Spleen (tissue), 11 donors: ENCODE data around the gene RHOC. TPM values are rescaled to one million over a fixed set of nuclear protein-coding genes. Genes with fewer than 3 reads are reported as not detected.
"Not testable (repeated sequence)": the region's sequence is repeated elsewhere in the genome, so short reads cannot be mapped to it uniquely, and the experiment has no call there.

Source experiments
- DNase-seq: peaks from one replicate; pipeline ENCODE4 v3.0.0-alpha.2; 2020
- H3K27ac ChIP-seq, 8 donors: fragments of 200-600 bp; sonication (generic) in 7 of 8; 1 replicate in 4 of 8; 2 replicates in 4 of 8; pipeline versions ENCODE4 v1.5.0 to v1.8.0; 2016 to 2021; ENCODE audit warnings: inconsistent platforms in 4 of 8, mild to moderate bottlenecking in 4 of 8, moderate library complexity in 1 of 8
- H3K27me3 ChIP-seq, 7 donors: fragments of 200-600 bp; sonication (generic) in 6 of 7; replicated peaks in 1 of 7; 1 replicate in 4 of 7; 2 replicates in 3 of 7; pipeline versions ENCODE4 v1.5.0 to v1.8.0; 2016 to 2021; ENCODE audit warnings: inconsistent platforms in 3 of 7, mild to moderate bottlenecking in 1 of 7
- H3K36me3 ChIP-seq, 6 donors: fragments of 200-600 bp; sonication (generic) in 5 of 6; 1 replicate in 4 of 6; 2 replicates in 2 of 6; pipeline versions ENCODE4 v1.5.0 to v1.8.0; 2016 to 2021; ENCODE audit warnings: inconsistent platforms in 2 of 6
- H3K4me1 ChIP-seq, 6 donors: fragments of 200-600 bp; sonication (generic) in 5 of 6; 1 replicate in 3 of 6; 2 replicates in 3 of 6; pipeline versions ENCODE4 v1.5.0 to v1.8.0; 2016 to 2021; ENCODE audit warnings: inconsistent platforms in 3 of 6
- H3K4me3 ChIP-seq, 8 donors: fragments of 200-600 bp; sonication (generic) in 7 of 8; 1 replicate in 4 of 8; 2 replicates in 4 of 8; pipeline versions ENCODE4 v1.5.0 to v1.8.0; 2016 to 2021; ENCODE audit warnings: inconsistent platforms in 4 of 8, mild to moderate bottlenecking in 4 of 8, moderate library complexity in 2 of 8
- H3K9me3 ChIP-seq, 8 donors: fragments of 200-600 bp; sonication (generic) in 7 of 8; 1 replicate in 4 of 8; 2 replicates in 4 of 8; pipeline versions ENCODE4 v1.5.0 to v1.8.0; 2016 to 2021; ENCODE audit warnings: inconsistent platforms in 4 of 8
- CTCF ChIP-seq, 11 experiments: fragments of 200-600 bp in 7 of 11; fragments of 450-650 bp in 4 of 11; sonication (generic) in 4 of 11; IDR thresholded peaks in 8 of 11; conservative IDR thresholded peaks in 3 of 11; 1 replicate in 7 of 11; 2 replicates in 4 of 11; pipeline versions ENCODE4 v1.4.0 to v1.8.0; 2016 to 2021; ENCODE audit warnings: antibody characterized with exemption in 11 of 11, inconsistent platforms in 4 of 11, mild to moderate bottlenecking in 1 of 11
- POLR2A ChIP-seq, 3 donors: fragments of 450-650 bp; IDR thresholded peaks; one replicate each; pipeline ENCODE4 v1.5.1; 2017; ENCODE audit warnings: antibody characterized with exemption in 3 of 3, mild to moderate bottlenecking in 1 of 3
- POLR2AphosphoS5 ChIP-seq, 3 donors: sonication (generic); formaldehyde crosslinking; IDR thresholded peaks; one replicate each; pipeline ENCODE4 v1.5.1; 2017; ENCODE audit warnings: antibody characterized with exemption in 3 of 3
- WGBS, 5 donors: extraction: QIAGEN DNeasy Blood & Tissue Kit in 3 of 5; methylation state at CpG; one replicate each; pipeline versions ENCODE4 v1.1.5 to v1.1.7; 2013 to 2018; 5-methylcytosine and 5-hydroxymethylcytosine counted together
- intact Hi-C: fragments of 100-400 bp; cut with DNase I; formaldehyde crosslinking; loops from one replicate; pipeline ENCODE4 v1.15.0; 2023; ENCODE audit warnings: low total_unique reads
- polyA plus RNA-seq, 3 donors: library from polyadenylated mRNA; stranded (reverse); fragments of 200-250 nt; gene quantifications; one replicate each; pipeline ENCODE4 v1.2.1, GENCODE V29; 2013
- total RNA-seq, 7 donors: library from RNA; depleted of rRNA in 3 of 7; stranded (reverse); fragments of >200 nt in 3 of 7; fragmentation: NEBNext Ultra II Directional in 4 of 7; extraction: Animal tissue kit (Norgen Biotek cat#: 25700) in 4 of 7; gene quantifications; one replicate each; pipeline versions ENCODE4 v1.1.0 to v1.2.1, GENCODE V29; 2016 to 2021
- donor health status: healthy with polysubstance abuse.
- donor health status: DM: no; HTN: no; CAD: no; lungs with moderate emphysema.
- donor health status: DM: no; HTN: no; CAD: no.
- donor health status: Bipolar disorder and iron deficiency.
- donor health status: healthy.
- donor health status: DM: no; HTN: no; CAD: no.
- donor health status: DM: yes; HTN: yes; CAD: no.

Gene RHOC
- total and polyA plus RNA-seq, 10 donors = 120 to 323 (median 203) TPM

DNA sequence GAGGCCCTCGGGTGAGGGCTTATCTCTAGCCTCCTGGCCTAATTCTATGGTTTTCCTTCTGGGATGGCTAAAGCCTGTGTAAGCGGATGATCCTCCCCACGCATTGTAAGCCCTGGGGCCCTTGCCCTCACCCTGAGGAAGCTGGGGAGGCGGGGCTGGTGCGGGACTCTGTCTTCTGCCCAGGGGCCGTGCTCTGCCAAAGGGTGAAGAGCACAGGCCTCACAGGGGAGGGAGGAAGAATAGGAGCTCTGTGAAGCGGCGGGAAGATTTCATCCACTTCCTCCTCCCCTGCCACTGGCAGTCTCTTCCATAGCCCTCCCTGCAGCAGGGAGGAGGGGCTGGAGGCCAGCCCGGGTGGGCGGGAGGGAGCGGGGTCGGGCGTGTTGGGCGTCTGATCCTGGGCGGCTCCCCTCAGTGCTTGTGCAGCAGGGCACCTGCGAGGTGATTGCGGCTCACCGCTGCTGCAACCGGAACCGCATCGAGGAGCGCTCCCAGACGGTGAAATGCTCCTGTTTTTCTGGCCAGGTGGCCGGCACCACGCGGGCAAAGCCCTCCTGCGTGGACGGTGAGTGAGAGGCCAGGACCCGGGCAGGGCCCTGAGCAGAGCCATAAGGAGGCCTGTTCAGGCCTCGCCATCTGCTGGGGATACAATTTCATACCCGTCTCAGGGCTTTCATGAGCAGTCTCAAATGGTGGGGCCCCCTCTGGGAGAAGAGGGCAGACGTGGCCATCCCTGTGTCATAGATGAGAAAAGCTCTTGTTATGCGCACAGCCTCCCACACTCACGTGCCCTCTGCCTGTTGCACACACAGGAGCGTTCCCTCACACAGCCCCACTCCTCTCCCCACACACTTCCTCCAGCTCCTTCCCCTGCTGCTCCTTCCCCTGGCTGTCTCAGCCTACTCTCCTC is 15.9 kb upstream of the RHOC start:
- Histone ChIP-seq H3K27me3 (peaks cover 0 to 42% (median 7%) of the 10 kb centered on the region in 7 donors), H3K36me3 (no peaks in the 10 kb centered on the region), H3K4me3 (peak overlapping the region in 3 of 8 donors; percentile 10 to 41 (median 21)), H3K9me3 (no peaks in the 10 kb centered on the region), H3K27ac (no peak overlapping the region), H3K4me1 (peaks cover 7 to 28% (median 22%) of the 10 kb centered on the region in 6 donors)
- DNase-seq = no peak
- WGBS, 5 donors = 12 to 23% (median 15%) methylated on average over 14 to 35 of the region's 35 CpGs
- no peak for TF ChIP-seq POLR2AphosphoS5 (IDR thresholded peaks at IDR 0.05)
- no peak for TF ChIP-seq CTCF (IDR thresholded peaks at IDR 0.05 in 8 of 11, conservative IDR thresholded peaks at IDR 0.05 in 3 of 11)
- no peak for TF ChIP-seq POLR2A (IDR thresholded peaks at IDR 0.05)
- intact Hi-C loops = no loop called here

DNA sequence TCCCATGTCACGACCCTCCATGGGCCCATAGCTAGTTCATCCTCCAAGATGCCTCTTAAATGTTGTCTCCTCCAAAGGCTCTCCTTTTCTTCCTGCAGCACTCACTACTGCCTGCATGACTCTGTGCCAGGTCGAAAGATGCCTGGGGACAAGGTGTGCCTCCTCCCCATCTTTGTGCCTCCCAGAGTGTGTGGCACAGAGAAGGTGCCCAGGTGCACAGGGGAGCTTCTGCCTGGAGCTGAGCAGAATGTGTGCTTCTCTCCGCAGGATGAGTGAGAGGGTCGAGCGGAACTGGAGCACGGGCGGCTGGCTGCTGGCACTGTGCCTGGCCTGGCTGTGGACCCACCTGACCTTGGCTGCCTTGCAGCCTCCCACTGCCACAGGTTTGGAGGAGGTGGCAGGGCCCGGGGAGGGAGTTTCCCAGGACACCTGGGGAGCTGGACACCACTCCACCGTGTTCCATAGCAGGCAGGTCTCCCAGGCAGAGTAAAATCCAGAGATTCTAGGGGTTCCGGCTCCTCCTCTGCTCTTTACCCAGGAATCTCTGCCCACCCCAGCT is 15.1 kb upstream of the RHOC start:
- H3K27me3 ChIP-seq = peaks cover 0 to 42% (median 7%) of the 10 kb centered on the region in 7 donors
- no peaks in the 10 kb centered on the region for H3K36me3 ChIP-seq
- H3K27ac ChIP-seq = no peak overlapping the region
- TF ChIP-seq POLR2A (IDR thresholded peaks at IDR 0.05) (no peak), CTCF (IDR thresholded peaks at IDR 0.05 in 8 of 11, conservative IDR thresholded peaks at IDR 0.05 in 3 of 11) (no peak), POLR2AphosphoS5 (IDR thresholded peaks at IDR 0.05) (no peak)
- DNase-seq = no peak
- H3K9me3 ChIP-seq = no peaks in the 10 kb centered on the region
- peaks cover 7 to 35% (median 22%) of the 10 kb centered on the region in 6 donors for H3K4me1 ChIP-seq
- intact Hi-C loops = no loop called here
- 73 to 90% (median 81%) methylated on average over 2 to 10 of the region's 10 CpGs for WGBS, 5 donors
- no peak overlapping the region for H3K4me3 ChIP-seq

DNA sequence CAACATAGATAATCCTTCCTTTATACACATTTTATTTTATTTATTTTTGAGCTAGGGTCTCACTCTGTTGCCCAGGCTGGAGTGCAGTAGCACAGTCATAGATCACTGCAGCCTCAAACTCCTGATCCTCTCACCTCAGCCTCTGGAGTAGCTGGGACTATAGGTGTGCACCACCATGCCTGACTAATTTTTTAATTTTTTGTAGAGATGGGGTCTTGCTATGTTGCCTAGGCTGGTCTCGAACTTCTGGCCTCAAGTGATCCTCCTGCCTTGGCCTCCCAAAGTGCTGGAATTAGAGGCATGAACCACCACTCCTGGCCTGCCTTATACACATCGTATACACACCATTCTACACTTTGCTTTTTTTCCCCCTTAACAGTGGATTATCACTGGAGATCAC is 14.4 kb upstream of the RHOC start:
- Histone ChIP-seq H3K27me3 (peaks cover 0 to 42% (median 7%) of the 10 kb centered on the region in 7 donors), H3K4me1 (peaks cover 7 to 40% (median 25%) of the 10 kb centered on the region in 6 donors)
- H3K27ac ChIP-seq, DNase-seq, H3K36me3 ChIP-seq, H3K9me3 ChIP-seq, H3K4me3 ChIP-seq, intact Hi-C loops: not testable (repeated sequence)
- WGBS, 5 donors = 90 to 97% (median 92%) methylated on average over 2 of the region's 2 CpGs

DNA sequence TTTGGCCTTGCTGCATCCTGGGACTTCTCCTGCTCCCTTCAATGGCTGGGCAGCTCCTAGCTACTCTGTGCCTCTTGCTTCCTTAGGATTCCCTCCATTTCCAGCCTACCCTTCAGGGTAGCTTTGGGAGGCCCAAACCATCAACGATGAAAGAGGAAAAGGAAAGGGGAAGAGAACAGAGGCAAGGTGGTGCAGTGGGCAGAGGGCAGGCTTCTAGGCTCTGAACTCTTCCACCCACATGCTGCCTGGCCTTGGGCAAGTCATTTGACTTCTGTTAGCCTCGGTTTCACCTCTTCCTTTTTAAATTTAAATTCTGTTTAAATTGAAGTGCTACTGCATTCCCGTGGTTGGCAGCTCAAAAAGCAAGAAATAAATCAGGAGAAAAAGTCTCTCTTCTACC is 13.9 kb upstream of the RHOC start:
- Histone ChIP-seq H3K9me3 (no peaks in the 10 kb centered on the region), H3K4me3 (no peak overlapping the region), H3K36me3 (no peaks in the 10 kb centered on the region), H3K4me1 (peaks cover 11 to 45% (median 30%) of the 10 kb centered on the region in 6 donors), H3K27me3 (peaks cover 0 to 42% (median 7%) of the 10 kb centered on the region in 7 donors), H3K27ac (no peak overlapping the region)
- TF ChIP-seq CTCF (IDR thresholded peaks at IDR 0.05 in 8 of 11, conservative IDR thresholded peaks at IDR 0.05 in 3 of 11) (no peak), POLR2A (IDR thresholded peaks at IDR 0.05) (no peak), POLR2AphosphoS5 (IDR thresholded peaks at IDR 0.05) (no peak)
- intact Hi-C loops = no loop called here
- DNase-seq = no peak
- 35 to 62% (median 45%) methylated on average over 3 of the region's 3 CpGs for WGBS, 5 donors
